Upper lobe of left lung (tissue), 4 donors: ENCODE data around the gene SERGEF.

Experiments used
- EP300 ChIP-seq, 4 donors: sonication (generic); formaldehyde crosslinking; IDR thresholded peaks; one replicate each; pipeline ENCODE4 v1.5.1; 2017; ENCODE audit warnings: antibody characterized with exemption in 4 of 4, control low read depth in 2 of 4
- POLR2A ChIP-seq, 4 donors: fragments of 450-650 bp; IDR thresholded peaks; one replicate each; pipeline ENCODE4 v1.5.1; 2016 to 2017; ENCODE audit warnings: antibody characterized with exemption in 4 of 4, mild to moderate bottlenecking in 2 of 4
- TF ChIP-seq, protein P1 (sequence below), 6 experiments: fragments of 450-650 bp in 4 of 6; fragments of 200-600 bp in 2 of 6; sonication (generic) in 2 of 6; IDR thresholded peaks; one replicate each; pipeline ENCODE4 v1.5.1; 2016 to 2019; ENCODE audit warnings: antibody characterized with exemption in 6 of 6

DNA sequence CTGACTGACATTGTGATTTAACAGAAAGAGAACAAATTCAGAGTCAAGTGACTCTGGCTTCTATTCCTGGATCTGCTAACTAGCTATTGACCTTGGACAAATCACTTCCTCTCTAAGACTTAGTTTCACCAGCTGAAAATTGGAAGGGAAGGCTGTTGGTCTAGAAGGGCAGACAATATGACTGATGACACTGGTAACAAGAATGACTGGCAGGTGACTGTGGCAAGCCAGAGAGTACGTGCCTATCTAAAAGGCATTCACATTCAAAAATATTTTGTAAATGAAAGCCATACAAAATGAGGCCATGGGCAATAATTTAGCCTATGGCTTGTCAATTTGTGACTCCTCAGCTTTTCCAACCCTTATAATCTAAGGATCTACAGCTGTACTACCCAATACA is 23.5 kb downstream of the SERGEF start:
- TF ChIP-seq, protein P1, sequence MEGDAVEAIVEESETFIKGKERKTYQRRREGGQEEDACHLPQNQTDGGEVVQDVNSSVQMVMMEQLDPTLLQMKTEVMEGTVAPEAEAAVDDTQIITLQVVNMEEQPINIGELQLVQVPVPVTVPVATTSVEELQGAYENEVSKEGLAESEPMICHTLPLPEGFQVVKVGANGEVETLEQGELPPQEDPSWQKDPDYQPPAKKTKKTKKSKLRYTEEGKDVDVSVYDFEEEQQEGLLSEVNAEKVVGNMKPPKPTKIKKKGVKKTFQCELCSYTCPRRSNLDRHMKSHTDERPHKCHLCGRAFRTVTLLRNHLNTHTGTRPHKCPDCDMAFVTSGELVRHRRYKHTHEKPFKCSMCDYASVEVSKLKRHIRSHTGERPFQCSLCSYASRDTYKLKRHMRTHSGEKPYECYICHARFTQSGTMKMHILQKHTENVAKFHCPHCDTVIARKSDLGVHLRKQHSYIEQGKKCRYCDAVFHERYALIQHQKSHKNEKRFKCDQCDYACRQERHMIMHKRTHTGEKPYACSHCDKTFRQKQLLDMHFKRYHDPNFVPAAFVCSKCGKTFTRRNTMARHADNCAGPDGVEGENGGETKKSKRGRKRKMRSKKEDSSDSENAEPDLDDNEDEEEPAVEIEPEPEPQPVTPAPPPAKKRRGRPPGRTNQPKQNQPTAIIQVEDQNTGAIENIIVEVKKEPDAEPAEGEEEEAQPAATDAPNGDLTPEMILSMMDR (IDR thresholded peaks at IDR 0.05) = no peak
- no peak for TF ChIP-seq EP300 (IDR thresholded peaks at IDR 0.05)
- no peak for TF ChIP-seq POLR2A (IDR thresholded peaks at IDR 0.05)
